ENCODE results near the gene KLHL33.

The KLHL33 gene

GRCh38 chr14:20427231-20428009 lies 8.5 kb downstream of the KLHL33 start:
- Histone ChIP-seq H3K4me3 (ENCODE audit: low read length) (peak overlapping the region; percentile 22; the same call in 1 of the 2 replicates), H3K9me2 (replicated peaks; ENCODE audit: insufficient read depth, low read length) (no peaks in the 10 kb centered on the region), H3F3A (ENCODE audit: insufficient read depth, low read length) (no peaks in the 10 kb centered on the region), H3K79me2 (ENCODE audit: low read length) (no peaks in the 10 kb centered on the region), H3K4me1 (ENCODE audit: low read length) (peaks cover 9% of the 10 kb centered on the region), H4K20me1 (ENCODE audit: insufficient read depth, low read length) (no peaks in the 10 kb centered on the region), H2AFZ (ENCODE audit: low read length) (no peak overlapping the region), H3K27ac (ENCODE audit: low read length) (peak overlapping the region; percentile 32; the same call in 1 of the 2 replicates), H3K36me3 (replicated peaks; ENCODE audit: insufficient read depth, low read length) (no peaks in the 10 kb centered on the region), H3K4me2 (ENCODE audit: low read depth, low read length) (peak overlapping the region; percentile 65), H3K27me3 (replicated peaks; ENCODE audit: insufficient read depth, low read length) (no peaks in the 10 kb centered on the region), H3K9me3 (replicated peaks; ENCODE audit: insufficient read depth, low read length) (no peaks in the 10 kb centered on the region), H3K9ac (ENCODE audit: low read length) (no peak overlapping the region)
- TF ChIP-seq EZH2 (optimal IDR thresholded peaks at IDR 0.05; ENCODE audit: low read depth, low read length) (no peak), EZH2phosphoT487 (IDR thresholded peaks at IDR 0.05; ENCODE audit: low read length) (no peak)
- DNase-seq = no peak

DNA sequence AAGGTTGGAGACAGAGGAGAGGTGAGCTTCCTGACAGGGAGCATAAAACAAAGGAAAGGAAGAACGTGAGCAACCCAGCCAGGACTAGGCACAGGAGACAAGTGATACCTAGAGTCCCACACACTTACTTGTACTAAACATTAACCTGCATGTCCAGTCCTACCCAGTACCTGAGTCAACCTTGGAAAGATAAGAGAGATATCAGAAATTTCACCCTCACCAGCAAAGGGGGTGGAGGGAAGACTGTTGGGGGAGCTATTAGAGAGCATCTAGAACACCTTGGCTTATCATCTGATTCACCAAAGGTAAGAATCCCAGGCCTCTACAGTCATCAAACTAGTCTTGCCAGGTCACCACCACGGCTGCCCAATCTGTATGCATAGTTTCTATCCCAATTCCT lies 11.1 kb downstream of the KLHL33 start:
- no peak overlapping the region for H3K4me3 ChIP-seq (ENCODE audit: low read length)
- H3F3A ChIP-seq (ENCODE audit: insufficient read depth, low read length) = no peaks in the 10 kb centered on the region
- H3K9me2 ChIP-seq (replicated peaks; ENCODE audit: insufficient read depth, low read length) = no peaks in the 10 kb centered on the region
- H3K4me2 ChIP-seq (ENCODE audit: low read depth, low read length) = no peak overlapping the region
- TF ChIP-seq, protein P1, sequence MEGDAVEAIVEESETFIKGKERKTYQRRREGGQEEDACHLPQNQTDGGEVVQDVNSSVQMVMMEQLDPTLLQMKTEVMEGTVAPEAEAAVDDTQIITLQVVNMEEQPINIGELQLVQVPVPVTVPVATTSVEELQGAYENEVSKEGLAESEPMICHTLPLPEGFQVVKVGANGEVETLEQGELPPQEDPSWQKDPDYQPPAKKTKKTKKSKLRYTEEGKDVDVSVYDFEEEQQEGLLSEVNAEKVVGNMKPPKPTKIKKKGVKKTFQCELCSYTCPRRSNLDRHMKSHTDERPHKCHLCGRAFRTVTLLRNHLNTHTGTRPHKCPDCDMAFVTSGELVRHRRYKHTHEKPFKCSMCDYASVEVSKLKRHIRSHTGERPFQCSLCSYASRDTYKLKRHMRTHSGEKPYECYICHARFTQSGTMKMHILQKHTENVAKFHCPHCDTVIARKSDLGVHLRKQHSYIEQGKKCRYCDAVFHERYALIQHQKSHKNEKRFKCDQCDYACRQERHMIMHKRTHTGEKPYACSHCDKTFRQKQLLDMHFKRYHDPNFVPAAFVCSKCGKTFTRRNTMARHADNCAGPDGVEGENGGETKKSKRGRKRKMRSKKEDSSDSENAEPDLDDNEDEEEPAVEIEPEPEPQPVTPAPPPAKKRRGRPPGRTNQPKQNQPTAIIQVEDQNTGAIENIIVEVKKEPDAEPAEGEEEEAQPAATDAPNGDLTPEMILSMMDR (IDR thresholded peaks at IDR 0.05; ENCODE audit: low read length) = no peak
- TF ChIP-seq EZH2 (optimal IDR thresholded peaks at IDR 0.05; ENCODE audit: low read depth, low read length) = no peak
- TF ChIP-seq EZH2phosphoT487 (IDR thresholded peaks at IDR 0.05; ENCODE audit: low read length) = no peak
- H3K27me3 ChIP-seq (replicated peaks; ENCODE audit: insufficient read depth, low read length) = no peaks in the 10 kb centered on the region
- peaks cover 9% of the 10 kb centered on the region for H3K4me1 ChIP-seq (ENCODE audit: low read length)
- no peak for DNase-seq
- no peaks in the 10 kb centered on the region for H4K20me1 ChIP-seq (ENCODE audit: insufficient read depth, low read length)
- H3K79me2 ChIP-seq (ENCODE audit: low read length) = no peaks in the 10 kb centered on the region
- H3K9me3 ChIP-seq (replicated peaks; ENCODE audit: insufficient read depth, low read length) = no peaks in the 10 kb centered on the region
- no peak overlapping the region for H2AFZ ChIP-seq (ENCODE audit: low read length)
- no peak overlapping the region for H3K27ac ChIP-seq (ENCODE audit: low read length)
- no peaks in the 10 kb centered on the region for H3K36me3 ChIP-seq (replicated peaks; ENCODE audit: insufficient read depth, low read length)
- H3K9ac ChIP-seq (ENCODE audit: low read length) = no peak overlapping the region

DNA sequence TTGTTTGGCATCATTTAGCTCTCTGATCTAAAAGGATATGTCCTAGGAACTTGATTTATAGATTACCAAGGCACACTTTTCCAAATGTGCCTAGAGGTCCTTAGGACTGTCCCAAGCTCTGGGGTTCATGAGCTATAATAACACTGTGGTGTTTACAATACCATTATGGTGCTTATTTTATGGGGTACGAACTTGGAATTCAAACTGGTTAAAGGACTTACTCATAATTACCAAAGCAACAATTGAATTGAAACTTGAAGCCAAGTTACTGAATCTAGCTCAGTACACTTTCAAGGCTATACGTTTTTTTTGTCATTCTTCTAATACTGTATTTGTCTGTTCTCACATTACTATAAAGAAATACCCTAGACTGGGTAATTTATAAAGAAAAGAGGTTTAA lies 13.1 kb downstream of the KLHL33 start:
- Histone ChIP-seq H3K9me2 (replicated peaks; ENCODE audit: insufficient read depth, low read length) (no peaks in the 10 kb centered on the region), H3K9ac (ENCODE audit: low read length) (no peak overlapping the region), H3K4me1 (ENCODE audit: low read length) (peaks cover 6% of the 10 kb centered on the region), H3K27me3 (replicated peaks; ENCODE audit: insufficient read depth, low read length) (no peaks in the 10 kb centered on the region), H3K79me2 (ENCODE audit: low read length) (no peaks in the 10 kb centered on the region), H3K4me2 (ENCODE audit: low read depth, low read length) (no peak overlapping the region), H3K27ac (ENCODE audit: low read length) (no peak overlapping the region), H3F3A (ENCODE audit: insufficient read depth, low read length) (no peaks in the 10 kb centered on the region), H2AFZ (ENCODE audit: low read length) (no peak overlapping the region), H3K9me3 (replicated peaks; ENCODE audit: insufficient read depth, low read length) (no peaks in the 10 kb centered on the region), H3K4me3 (ENCODE audit: low read length) (no peak overlapping the region), H4K20me1 (ENCODE audit: insufficient read depth, low read length) (no peaks in the 10 kb centered on the region), H3K36me3 (replicated peaks; ENCODE audit: insufficient read depth, low read length) (no peaks in the 10 kb centered on the region)
- no peak for TF ChIP-seq EZH2 (optimal IDR thresholded peaks at IDR 0.05; ENCODE audit: low read depth, low read length)
- TF ChIP-seq, protein P1 (IDR thresholded peaks at IDR 0.05; ENCODE audit: low read length) = no peak
- TF ChIP-seq EZH2phosphoT487 (IDR thresholded peaks at IDR 0.05; ENCODE audit: low read length) = no peak
- no peak for DNase-seq

DNA sequence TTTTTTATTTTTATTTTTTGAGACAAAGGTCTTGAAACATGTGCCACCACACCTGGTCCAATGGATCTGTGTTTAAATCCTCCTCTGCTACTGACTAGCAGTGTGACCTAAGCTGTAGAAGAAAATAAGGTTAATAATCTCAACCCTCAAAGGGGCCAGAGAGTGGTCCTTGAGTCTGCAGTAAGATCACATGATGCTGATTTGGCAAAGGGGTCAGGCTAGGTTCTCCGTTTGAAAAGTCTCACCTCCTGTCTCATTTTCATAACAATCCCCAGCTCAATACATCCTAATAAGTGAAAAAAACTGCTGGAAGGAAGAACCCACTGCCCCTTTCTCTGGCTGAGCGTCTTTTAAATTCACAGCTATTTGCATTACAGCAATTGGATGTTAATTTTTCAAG lies 14.7 kb downstream of the KLHL33 start:
- H3K4me3 ChIP-seq (ENCODE audit: low read length) = no peak overlapping the region
- H3K9ac ChIP-seq (ENCODE audit: low read length) = no peak overlapping the region
- no peaks in the 10 kb centered on the region for H3K9me2 ChIP-seq (replicated peaks; ENCODE audit: insufficient read depth, low read length)
- H4K20me1 ChIP-seq (ENCODE audit: insufficient read depth, low read length) = no peaks in the 10 kb centered on the region
- no peaks in the 10 kb centered on the region for H3K79me2 ChIP-seq (ENCODE audit: low read length)
- no peak overlapping the region for H3K27ac ChIP-seq (ENCODE audit: low read length)
- no peak overlapping the region for H3K4me2 ChIP-seq (ENCODE audit: low read depth, low read length)
- H3F3A ChIP-seq (ENCODE audit: insufficient read depth, low read length) = no peaks in the 10 kb centered on the region
- no peaks in the 10 kb centered on the region for H3K27me3 ChIP-seq (replicated peaks; ENCODE audit: insufficient read depth, low read length)
- DNase-seq = no peak
- H2AFZ ChIP-seq (ENCODE audit: low read length) = no peak overlapping the region
- no peaks in the 10 kb centered on the region for H3K36me3 ChIP-seq (replicated peaks; ENCODE audit: insufficient read depth, low read length)
- H3K9me3 ChIP-seq (replicated peaks; ENCODE audit: insufficient read depth, low read length) = no peaks in the 10 kb centered on the region
- no peak for TF ChIP-seq EZH2phosphoT487 (IDR thresholded peaks at IDR 0.05; ENCODE audit: low read length)
- TF ChIP-seq, protein P1 (IDR thresholded peaks at IDR 0.05; ENCODE audit: low read length) = no peak
- TF ChIP-seq EZH2 (optimal IDR thresholded peaks at IDR 0.05; ENCODE audit: low read depth, low read length) = no peak
- no peaks in the 10 kb centered on the region; the same call in 1 of the 2 replicates for H3K4me1 ChIP-seq (ENCODE audit: low read length)

All from MM.1S (cell line).